Articular chondrocyte of knee joint (primary cell): Measurements from ENCODE around the gene MCM9. TPM values are rescaled to one million over a fixed set of nuclear protein-coding genes. Genes with fewer than 3 reads are reported as not detected.

Source experiments
- total RNA-seq: library from RNA; depleted of rRNA; stranded (reverse); fragments of >200 nt; gene quantifications from 2 replicates; pipeline ENCODE4 v1.2.3, GENCODE V29; 2012

Gene MCM9
- 11.2 and 14.2 TPM in 2 replicates for total RNA-seq

GRCh38 chr6:118934461-118935330 is at the start of gene MCM9:
Gene MCM9 (minus strand): TSS chr6:118935159. CDS start chr6:118931723, 3,436 bp downstream.

GRCh38 chr6:118893807-118894424 is 41.0 kb downstream of the MCM9 start, which contains the start of gene ASF1A:
Gene ASF1A (plus strand): TSS chr6:118894152. CDS start chr6:118894414, 262 bp downstream.

Other genes starting within 250 kb of the MCM9 start
- 20.3 and 20.9 TPM in 2 replicates for gene ASF1A, start 41.0 kb downstream of the MCM9 start, total RNA-seq
- gene FAM184A, start 143.5 kb upstream of the MCM9 start, total RNA-seq = 0.65 and 1.8 TPM in 2 replicates